GM12874 (cell line): ENCODE data around the gene SUPT5H.

Source experiments
- TF ChIP-seq, protein P1 (sequence below): IDR thresholded peaks from 2 replicates; pipeline ENCODE4 v1.5.1; 2011; ENCODE audit warnings: low read depth, mild to moderate bottlenecking, control low read depth, low read length, moderate library complexity; ENCODE audit not compliant: insufficient read depth

The SUPT5H gene

DNA sequence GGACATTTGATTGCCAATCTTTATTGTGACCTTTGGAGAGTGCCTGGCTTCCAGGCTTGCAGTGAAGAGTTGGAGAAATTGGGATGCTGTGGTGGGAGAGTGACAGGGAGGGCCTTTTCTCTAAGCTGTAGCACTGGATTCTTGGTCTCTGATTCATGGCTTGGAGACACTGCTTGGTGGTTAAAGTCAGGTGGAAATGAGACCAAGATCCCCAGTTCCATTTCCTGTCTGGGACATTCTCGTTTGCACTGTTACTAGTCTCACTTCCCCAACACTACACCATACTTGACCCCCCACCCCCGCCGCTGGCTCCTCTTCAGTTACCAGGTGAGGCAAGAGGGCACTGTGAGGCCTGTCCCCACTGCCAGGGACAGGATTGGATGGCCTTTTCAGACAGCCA, 2.9 kb downstream of the SUPT5H start:
- TF ChIP-seq, protein P1, sequence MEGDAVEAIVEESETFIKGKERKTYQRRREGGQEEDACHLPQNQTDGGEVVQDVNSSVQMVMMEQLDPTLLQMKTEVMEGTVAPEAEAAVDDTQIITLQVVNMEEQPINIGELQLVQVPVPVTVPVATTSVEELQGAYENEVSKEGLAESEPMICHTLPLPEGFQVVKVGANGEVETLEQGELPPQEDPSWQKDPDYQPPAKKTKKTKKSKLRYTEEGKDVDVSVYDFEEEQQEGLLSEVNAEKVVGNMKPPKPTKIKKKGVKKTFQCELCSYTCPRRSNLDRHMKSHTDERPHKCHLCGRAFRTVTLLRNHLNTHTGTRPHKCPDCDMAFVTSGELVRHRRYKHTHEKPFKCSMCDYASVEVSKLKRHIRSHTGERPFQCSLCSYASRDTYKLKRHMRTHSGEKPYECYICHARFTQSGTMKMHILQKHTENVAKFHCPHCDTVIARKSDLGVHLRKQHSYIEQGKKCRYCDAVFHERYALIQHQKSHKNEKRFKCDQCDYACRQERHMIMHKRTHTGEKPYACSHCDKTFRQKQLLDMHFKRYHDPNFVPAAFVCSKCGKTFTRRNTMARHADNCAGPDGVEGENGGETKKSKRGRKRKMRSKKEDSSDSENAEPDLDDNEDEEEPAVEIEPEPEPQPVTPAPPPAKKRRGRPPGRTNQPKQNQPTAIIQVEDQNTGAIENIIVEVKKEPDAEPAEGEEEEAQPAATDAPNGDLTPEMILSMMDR: no peak

DNA sequence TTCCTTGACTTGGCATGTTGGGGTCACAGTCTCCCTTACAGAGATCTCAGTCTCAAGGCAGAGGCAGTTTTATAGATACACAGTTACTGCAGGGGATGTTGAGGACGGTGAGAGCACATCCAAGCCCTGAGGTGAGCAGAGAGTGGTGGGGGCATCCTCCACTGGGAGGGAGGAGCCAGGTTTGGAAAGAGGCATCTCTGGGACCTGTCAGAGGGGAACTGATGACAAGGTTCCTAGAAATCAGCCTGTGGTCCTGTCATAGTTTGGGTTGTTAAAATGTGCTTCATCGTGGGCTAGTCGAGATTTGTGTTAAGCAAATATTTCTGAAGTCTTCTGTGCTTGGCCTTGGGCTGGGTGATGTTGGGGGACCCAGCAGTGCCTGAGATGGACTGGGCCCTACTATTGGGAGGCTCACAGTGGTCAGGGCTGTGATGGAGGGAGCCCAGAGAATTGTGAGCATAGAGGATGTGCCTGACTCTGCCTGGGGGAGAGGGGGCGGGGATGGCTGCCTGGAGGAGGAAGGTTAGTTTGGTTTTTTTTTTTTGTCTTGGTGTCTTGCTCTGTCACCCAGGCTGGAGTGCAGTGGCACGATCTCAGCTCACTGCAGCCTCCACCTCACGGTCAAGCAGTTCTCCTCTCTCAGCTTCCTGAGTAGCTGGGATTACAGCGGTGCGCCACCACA, 3.9 kb downstream of the SUPT5H start:
- TF ChIP-seq, protein P1: no peak

DNA sequence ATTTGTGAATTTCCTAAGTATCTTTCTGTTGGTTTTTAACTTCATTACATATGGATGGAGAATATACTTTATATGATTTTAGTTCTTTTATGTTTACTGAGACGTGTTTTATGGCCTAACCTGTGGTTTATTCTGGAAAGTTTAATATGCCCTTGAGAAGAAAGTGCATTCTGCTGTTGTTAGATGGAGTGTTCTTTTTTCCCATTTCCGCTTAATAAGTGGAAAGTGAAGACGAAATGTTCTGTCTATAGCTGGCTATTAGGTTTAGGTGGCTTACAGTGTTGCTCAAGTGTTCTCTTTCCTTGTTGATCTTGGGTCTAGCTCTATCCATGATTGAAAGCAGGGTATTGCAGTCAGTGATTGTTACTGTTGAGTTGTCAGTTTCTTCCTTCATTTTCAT, 18.0 kb downstream of the SUPT5H start:
- TF ChIP-seq, protein P1: no peak

DNA sequence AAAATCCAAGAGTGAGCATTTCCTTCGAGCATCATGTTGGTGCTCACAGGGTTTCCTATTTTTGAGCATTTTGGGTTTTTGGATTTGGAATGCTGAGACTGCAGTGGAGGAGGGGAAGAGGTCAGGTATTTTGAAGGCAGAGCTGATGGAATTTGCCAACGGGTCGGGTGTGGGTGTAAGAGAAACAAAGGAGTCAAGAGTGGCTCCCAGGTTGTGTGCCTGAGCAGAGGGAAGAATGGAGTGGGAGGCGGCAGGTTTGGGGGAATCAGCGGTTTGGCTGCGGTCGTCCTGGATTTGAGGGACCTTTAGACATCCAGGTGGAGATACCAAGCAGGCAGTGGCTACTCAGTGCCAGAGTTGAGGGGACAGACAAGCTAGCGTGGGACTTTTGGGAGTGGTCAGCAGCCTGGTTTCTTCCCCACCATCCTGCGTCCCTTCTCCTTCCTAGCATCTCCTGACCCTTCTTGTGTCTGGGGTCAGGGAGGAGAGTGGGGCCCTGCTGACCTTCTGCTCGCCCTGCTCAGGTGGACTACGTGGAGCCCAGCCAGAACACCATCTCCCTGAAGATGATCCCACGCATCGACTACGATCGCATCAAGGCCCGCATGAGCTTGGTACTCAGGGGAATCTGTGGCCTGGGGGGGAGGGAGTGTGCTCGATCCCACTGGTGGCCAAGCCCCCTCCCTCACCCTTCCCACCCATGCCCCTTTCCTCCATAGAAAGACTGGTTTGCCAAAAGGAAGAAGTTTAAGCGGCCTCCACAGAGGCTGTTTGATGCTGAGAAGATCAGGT, 20.8 kb downstream of the SUPT5H start:
- TF ChIP-seq, protein P1: no peak

DNA sequence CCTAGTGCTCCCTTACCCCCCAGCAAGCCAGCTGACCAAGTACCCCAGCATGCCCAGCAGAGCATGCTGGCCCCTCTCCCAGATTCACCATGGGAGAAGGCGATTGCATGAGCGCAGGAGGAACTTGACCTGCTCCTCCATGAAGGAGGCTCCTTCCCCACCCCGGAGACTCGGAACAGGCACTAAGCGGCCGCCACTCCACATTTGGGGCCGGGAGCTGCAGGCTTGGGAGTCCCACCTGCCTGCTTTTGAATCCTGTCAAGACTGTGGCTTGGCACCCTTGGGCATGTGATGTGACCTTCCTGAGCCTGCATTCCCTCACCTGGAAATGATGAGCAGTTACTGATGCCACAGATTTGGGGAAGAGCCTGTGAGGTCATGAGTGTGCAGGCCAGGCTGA, 22.6 kb downstream of the SUPT5H start:
- TF ChIP-seq, protein P1: no peak

DNA sequence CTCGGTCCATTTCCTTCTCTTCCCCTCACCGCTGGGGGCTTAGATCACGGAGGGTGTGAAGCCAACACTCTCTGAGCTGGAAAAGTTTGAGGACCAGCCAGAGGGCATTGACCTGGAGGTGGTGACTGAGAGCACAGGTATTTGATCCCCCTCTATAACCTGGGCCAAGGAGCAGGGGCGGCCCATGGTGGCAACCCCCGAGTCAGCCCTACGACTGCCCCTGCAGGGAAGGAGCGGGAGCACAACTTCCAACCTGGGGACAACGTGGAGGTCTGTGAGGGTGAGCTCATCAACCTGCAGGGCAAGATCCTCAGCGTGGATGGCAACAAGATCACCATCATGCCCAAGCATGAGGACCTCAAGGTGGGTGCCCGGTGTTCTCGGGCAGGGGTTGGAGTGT, 23.7 kb downstream of the SUPT5H start:
- TF ChIP-seq, protein P1: no peak

DNA sequence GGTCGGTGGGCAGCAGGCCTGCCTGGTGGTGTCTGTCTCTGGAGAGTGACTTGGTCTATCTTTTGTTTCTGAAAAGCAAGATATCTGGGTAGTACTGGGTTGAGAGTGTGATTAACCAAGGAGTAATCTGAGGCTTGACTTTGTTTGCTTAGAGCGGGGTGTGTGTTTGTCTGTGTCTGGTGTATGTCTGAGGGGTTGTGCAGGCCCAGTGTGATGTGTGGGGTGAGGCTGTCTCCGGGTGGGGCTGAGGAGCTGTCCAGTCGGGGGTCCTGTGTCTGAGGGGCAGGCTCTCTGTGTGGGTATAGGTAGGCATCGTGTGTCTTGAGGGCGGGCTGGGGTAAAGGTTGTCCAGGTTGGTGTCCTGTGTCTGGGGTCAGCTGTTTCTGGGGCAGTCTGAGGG, 24.2 kb downstream of the SUPT5H start:
- TF ChIP-seq, protein P1: no peak
